TTC549 (cell line): ENCODE measurements around the gene METAP1D.
A peak's percentile ranks its signal among the peaks of the same experiment; 100 is the strongest.
"Not testable (repeated sequence)": the region's sequence is repeated elsewhere in the genome, so short reads cannot be mapped to it uniquely, and the experiment has no call there.

Experiments
- FAIRE-seq: peaks from 2 replicates; lab custom pipeline; 2012; peaks lifted over from hg19 to GRCh38; lab: Jason Lieb, UNC

The METAP1D gene

GRCh38 chr2:171997031-171997430 lies 2.7 kb upstream of the METAP1D start:
- FAIRE-seq, result not testable (repeated sequence)

GRCh38 chr2:171999161-171999560 lies 592 bp upstream of the METAP1D start:
- no peak for FAIRE-seq

- FAIRE-seq, result no peak
Measured at GRCh38 chr2:172000696-172001361, 1.1 kb downstream of the METAP1D start.

- FAIRE-seq, result no peak
Measured at GRCh38 chr2:172007372-172007771, 7.6 kb downstream of the METAP1D start.

GRCh38 chr2:172009823-172010222 lies 10.1 kb downstream of the METAP1D start:
- no peak for FAIRE-seq

GRCh38 chr2:172011812-172012575 lies 12.2 kb downstream of the METAP1D start:
- no peak for FAIRE-seq

- no peak for FAIRE-seq
Measured at GRCh38 chr2:172012677-172013391, 13.1 kb downstream of the METAP1D start.

- no peak for FAIRE-seq
Measured at GRCh38 chr2:172013396-172013795, 13.6 kb downstream of the METAP1D start.

- FAIRE-seq, result peak; percentile 94
Measured at GRCh38 chr2:172021074-172021931, 21.6 kb downstream of the METAP1D start.

GRCh38 chr2:172021955-172022354 lies 22.2 kb downstream of the METAP1D start:
- FAIRE-seq, result no peak

GRCh38 chr2:172031536-172031935 lies 31.8 kb downstream of the METAP1D start:
- no peak for FAIRE-seq

- FAIRE-seq, result peak; percentile 45
Measured at GRCh38 chr2:172038121-172038520, 38.4 kb downstream of the METAP1D start.

- FAIRE-seq, result no peak
Measured at GRCh38 chr2:172038604-172039003, 38.9 kb downstream of the METAP1D start.

GRCh38 chr2:172039011-172039704 lies 39.4 kb downstream of the METAP1D start:
- peak; percentile 62 for FAIRE-seq

GRCh38 chr2:172040311-172040710 lies 40.6 kb downstream of the METAP1D start:
- FAIRE-seq, result no peak

- no peak for FAIRE-seq
Measured at GRCh38 chr2:172046080-172046678, 46.4 kb downstream of the METAP1D start.

GRCh38 chr2:172046866-172047565 lies 47.3 kb downstream of the METAP1D start:
- peak; percentile 97 for FAIRE-seq

GRCh38 chr2:172047566-172048507 lies 48.1 kb downstream of the METAP1D start:
- FAIRE-seq, result no peak
